Stimulated activated CD4-positive, alpha-beta T cell treated with anti-CD3 and anti-CD28 coated beads, Interleukin-4, amount 100 ng/mL, for 48 hours (primary cell): Measurements from ENCODE around the gene ACIN1.

Source experiments
- DNase-seq, 2 donors: peaks; one replicate each; pipeline ENCODE4 v3.0.0-alpha.2; 2020; ENCODE audit warnings: low read depth in 2 of 2

ACIN1 gene

GRCh38 chr14:23094666-23095195, at the start of gene ACIN1:
ACIN1 (minus strand) TSS chr14:23095136; CDS start chr14:23095112, 24 bp downstream.
- DNase-seq, result peak; percentile 67 to 99

- DNase-seq, result no peak
These were observed 49.0 kb upstream of the ACIN1 start for GRCh38 chr14:23143911-23144310.

- DNase-seq, result no peak
These were observed 47.9 kb upstream of the ACIN1 start for GRCh38 chr14:23142826-23143225.

- no peak for DNase-seq
These were observed 46.9 kb upstream of the ACIN1 start for GRCh38 chr14:23141706-23142444.

- DNase-seq, result no peak
These were observed 45.4 kb upstream of the ACIN1 start for GRCh38 chr14:23140371-23140770.

GRCh38 chr14:23139874-23140273, 44.9 kb upstream of the ACIN1 start:
- no peak for DNase-seq

GRCh38 chr14:23137813-23138535, 43.0 kb upstream of the ACIN1 start:
- DNase-seq, result no peak

GRCh38 chr14:23137192-23137812, 42.4 kb upstream of the ACIN1 start:
- no peak for DNase-seq

GRCh38 chr14:23136566-23137133, 41.7 kb upstream of the ACIN1 start:
- no peak for DNase-seq

- no peak for DNase-seq
These were observed 38.0 kb upstream of the ACIN1 start for GRCh38 chr14:23132970-23133369.

GRCh38 chr14:23131482-23131881, 36.5 kb upstream of the ACIN1 start:
- DNase-seq, result no peak

GRCh38 chr14:23130871-23131270, 35.9 kb upstream of the ACIN1 start:
- DNase-seq, result no peak

- no peak for DNase-seq
These were observed 34.9 kb upstream of the ACIN1 start for GRCh38 chr14:23129759-23130316.

- DNase-seq, result no peak
These were observed 34.2 kb upstream of the ACIN1 start for GRCh38 chr14:23128969-23129758.

GRCh38 chr14:23127861-23128260, 32.9 kb upstream of the ACIN1 start:
- no peak for DNase-seq

GRCh38 chr14:23126548-23127278, 31.8 kb upstream of the ACIN1 start:
- DNase-seq, result no peak

- no peak for DNase-seq
These were observed 31.1 kb upstream of the ACIN1 start for GRCh38 chr14:23125933-23126524.

GRCh38 chr14:23125011-23125410, 30.1 kb upstream of the ACIN1 start:
- DNase-seq, result no peak

- DNase-seq, result no peak
These were observed 29.5 kb upstream of the ACIN1 start for GRCh38 chr14:23124337-23124954.

- DNase-seq, result no peak
These were observed 28.5 kb upstream of the ACIN1 start for GRCh38 chr14:23123419-23123818.
